Measurements from ENCODE around the gene DCAF10.

DNA sequence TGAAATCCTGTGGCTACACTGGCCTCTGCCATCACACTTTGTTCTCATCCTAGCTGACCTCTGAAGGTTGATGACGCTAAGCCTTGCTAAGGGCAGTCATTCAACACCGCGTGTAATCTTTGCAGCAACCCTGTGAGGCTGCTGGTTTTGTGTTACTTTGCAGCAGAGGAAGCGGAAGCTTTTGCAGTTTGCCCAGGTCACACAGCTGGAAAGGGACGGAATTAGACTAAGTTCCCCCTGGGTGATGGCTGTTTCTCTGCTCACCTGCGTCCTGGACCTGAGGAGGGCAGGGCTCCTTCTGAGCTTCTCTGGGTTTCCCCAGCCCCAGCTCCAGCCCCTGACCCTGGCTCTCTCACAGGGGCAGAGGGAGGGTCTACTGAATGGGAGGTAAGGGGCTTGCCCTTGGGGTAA is 110.7 kb downstream of the DCAF10 start:
- TF ChIP-seq POLR2AphosphoS5 (IDR thresholded peaks at IDR 0.05; ENCODE audit: insufficient read depth in 1 of 2, low read depth in 1 of 2) (no peak), POLR2A (IDR thresholded peaks at IDR 0.05) (no peak)
- TF ChIP-seq, protein P1, sequence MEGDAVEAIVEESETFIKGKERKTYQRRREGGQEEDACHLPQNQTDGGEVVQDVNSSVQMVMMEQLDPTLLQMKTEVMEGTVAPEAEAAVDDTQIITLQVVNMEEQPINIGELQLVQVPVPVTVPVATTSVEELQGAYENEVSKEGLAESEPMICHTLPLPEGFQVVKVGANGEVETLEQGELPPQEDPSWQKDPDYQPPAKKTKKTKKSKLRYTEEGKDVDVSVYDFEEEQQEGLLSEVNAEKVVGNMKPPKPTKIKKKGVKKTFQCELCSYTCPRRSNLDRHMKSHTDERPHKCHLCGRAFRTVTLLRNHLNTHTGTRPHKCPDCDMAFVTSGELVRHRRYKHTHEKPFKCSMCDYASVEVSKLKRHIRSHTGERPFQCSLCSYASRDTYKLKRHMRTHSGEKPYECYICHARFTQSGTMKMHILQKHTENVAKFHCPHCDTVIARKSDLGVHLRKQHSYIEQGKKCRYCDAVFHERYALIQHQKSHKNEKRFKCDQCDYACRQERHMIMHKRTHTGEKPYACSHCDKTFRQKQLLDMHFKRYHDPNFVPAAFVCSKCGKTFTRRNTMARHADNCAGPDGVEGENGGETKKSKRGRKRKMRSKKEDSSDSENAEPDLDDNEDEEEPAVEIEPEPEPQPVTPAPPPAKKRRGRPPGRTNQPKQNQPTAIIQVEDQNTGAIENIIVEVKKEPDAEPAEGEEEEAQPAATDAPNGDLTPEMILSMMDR (IDR thresholded peaks at IDR 0.05), result no peak

Data from vagina (tissue), 2 donors.